ENCODE data around the gene PRUNE2. TPM values are rescaled to one million over a fixed set of nuclear protein-coding genes. Genes with fewer than 3 reads are reported as not detected.

Gene PRUNE2
- polyA plus RNA-seq, 3 donors = 0.72 to 1.8 (median 1.5) TPM

GRCh38 chr9:76817489-76817888, 88.4 kb downstream of the PRUNE2 start:
- H3K4me3 ChIP-seq (replicated peaks in 1 of 3; ENCODE audit: low read depth in 2 of 3, low read length in 3 of 3) = no peak overlapping the region
- no peaks in the 10 kb centered on the region for H3K9me3 Mint-ChIP-seq
- H3K4me3 Mint-ChIP-seq = no peak overlapping the region
- no peaks in the 10 kb centered on the region for H3K27me3 ChIP-seq (ENCODE audit: control insufficient read depth in 2 of 2, insufficient read depth in 2 of 2, low read length in 2 of 2)
- no peak overlapping the region for H2AFZ ChIP-seq (ENCODE audit: insufficient read depth, low read depth, low read length, poor library complexity, severe bottlenecking)
- H4K20me1 ChIP-seq (ENCODE audit: insufficient read depth, low read length) = no peaks in the 10 kb centered on the region
- H3K9ac ChIP-seq (ENCODE audit: insufficient read depth, low read length, poor library complexity, severe bottlenecking) = no peak overlapping the region
- peaks cover 2 to 6% (median 2%) of the 10 kb centered on the region in 3 donors for H3K27me3 Mint-ChIP-seq (ENCODE audit: low read depth in 3 of 3)
- no peaks in the 10 kb centered on the region for H3K9me3 ChIP-seq (replicated peaks in 1 of 2; ENCODE audit: control insufficient read depth in 1 of 2, insufficient read depth in 1 of 2, low read length in 2 of 2)
- H3K4me2 ChIP-seq (replicated peaks; ENCODE audit: extremely low read depth, low read length, poor library complexity, severe bottlenecking) = no peak overlapping the region
- DNase-seq = no peak
- no peaks in the 10 kb centered on the region for H3K4me1 Mint-ChIP-seq
- no peak overlapping the region for H3K27ac ChIP-seq (ENCODE audit: low read depth in 1 of 2, low read length in 2 of 2)
- no peak overlapping the region for H3K27ac Mint-ChIP-seq
- no peaks in the 10 kb centered on the region for H3K36me3 ChIP-seq (replicated peaks in 1 of 2; ENCODE audit: control insufficient read depth in 1 of 2, insufficient read depth in 2 of 2, low read length in 2 of 2)
- TF ChIP-seq CTCF (IDR thresholded peaks at IDR 0.05) = no peak
- no peaks in the 10 kb centered on the region for H3K79me2 ChIP-seq (ENCODE audit: insufficient read depth, low read length)
- WGBS (ENCODE audit: insufficient coverage) = no CpG with 5 or more reads among the region's 1 CpG
- intact Hi-C loops (cut with micrococcal nuclease) = no loop called here
- H3K4me1 ChIP-seq (ENCODE audit: control insufficient read depth in 1 of 2, insufficient read depth in 2 of 2, low read length in 2 of 2) = no peaks in the 10 kb centered on the region
- no peaks in the 10 kb centered on the region for H3K36me3 Mint-ChIP-seq

GRCh38 chr9:76812591-76812990, 93.3 kb downstream of the PRUNE2 start:
- Histone ChIP-seq H3K9me3 (replicated peaks in 1 of 2; ENCODE audit: control insufficient read depth in 1 of 2, insufficient read depth in 1 of 2, low read length in 2 of 2) (no peaks in the 10 kb centered on the region), H3K9ac (ENCODE audit: insufficient read depth, low read length, poor library complexity, severe bottlenecking) (no peak overlapping the region), H3K27me3 (ENCODE audit: control insufficient read depth in 2 of 2, insufficient read depth in 2 of 2, low read length in 2 of 2) (no peaks in the 10 kb centered on the region), H4K20me1 (ENCODE audit: insufficient read depth, low read length) (no peaks in the 10 kb centered on the region), H3K4me3 (replicated peaks in 1 of 3; ENCODE audit: low read depth in 2 of 3, low read length in 3 of 3) (no peak overlapping the region), H3K79me2 (ENCODE audit: insufficient read depth, low read length) (no peaks in the 10 kb centered on the region), H3K27ac (ENCODE audit: low read depth in 1 of 2, low read length in 2 of 2) (no peak overlapping the region), H3K4me1 (ENCODE audit: control insufficient read depth in 1 of 2, insufficient read depth in 2 of 2, low read length in 2 of 2) (no peaks in the 10 kb centered on the region), H3K36me3 (replicated peaks in 1 of 2; ENCODE audit: control insufficient read depth in 1 of 2, insufficient read depth in 2 of 2, low read length in 2 of 2) (no peaks in the 10 kb centered on the region), H2AFZ (ENCODE audit: insufficient read depth, low read depth, low read length, poor library complexity, severe bottlenecking) (no peak overlapping the region), H3K4me2 (replicated peaks; ENCODE audit: extremely low read depth, low read length, poor library complexity, severe bottlenecking) (no peak overlapping the region)
- TF ChIP-seq CTCF (IDR thresholded peaks at IDR 0.05) = no peak
- Mint-ChIP-seq H3K4me3 (no peak overlapping the region), H3K27me3 (ENCODE audit: low read depth in 3 of 3) (peaks cover 5 to 9% (median 7%) of the 10 kb centered on the region in 3 donors), H3K4me1 (no peaks in the 10 kb centered on the region), H3K27ac (no peak overlapping the region), H3K36me3 (no peaks in the 10 kb centered on the region), H3K9me3 (no peaks in the 10 kb centered on the region)
- no peak for DNase-seq
- WGBS (ENCODE audit: insufficient coverage) = no CpG with 5 or more reads among the region's 6 CpGs
- intact Hi-C loops (cut with micrococcal nuclease) = no loop called here

All from CD14-positive monocyte (primary cell).